ENCODE data around the gene C17orf107.
"Not testable (repeated sequence)": the region's sequence is repeated elsewhere in the genome, so short reads cannot be mapped to it uniquely, and the experiment has no call there.

DNA sequence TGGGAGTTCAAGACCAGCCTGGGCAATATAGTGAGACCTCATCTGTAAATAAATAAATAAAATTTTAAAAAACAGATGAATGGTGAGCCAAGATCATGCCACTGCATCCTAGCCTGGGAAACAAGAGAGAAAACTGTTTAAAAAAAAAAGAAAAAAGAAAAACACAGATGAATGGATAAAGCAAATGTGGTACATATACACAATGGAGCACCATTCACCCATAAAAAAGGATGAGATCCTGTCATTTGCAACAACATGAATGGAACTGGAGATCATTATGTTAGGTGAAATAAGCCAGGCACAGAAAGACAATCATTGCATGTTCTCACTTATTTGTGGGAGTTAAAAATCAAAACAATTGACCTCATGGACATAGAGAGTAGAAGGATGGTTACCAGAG, 7.3 kb downstream of the C17orf107 start:
- TF ChIP-seq, protein P1, sequence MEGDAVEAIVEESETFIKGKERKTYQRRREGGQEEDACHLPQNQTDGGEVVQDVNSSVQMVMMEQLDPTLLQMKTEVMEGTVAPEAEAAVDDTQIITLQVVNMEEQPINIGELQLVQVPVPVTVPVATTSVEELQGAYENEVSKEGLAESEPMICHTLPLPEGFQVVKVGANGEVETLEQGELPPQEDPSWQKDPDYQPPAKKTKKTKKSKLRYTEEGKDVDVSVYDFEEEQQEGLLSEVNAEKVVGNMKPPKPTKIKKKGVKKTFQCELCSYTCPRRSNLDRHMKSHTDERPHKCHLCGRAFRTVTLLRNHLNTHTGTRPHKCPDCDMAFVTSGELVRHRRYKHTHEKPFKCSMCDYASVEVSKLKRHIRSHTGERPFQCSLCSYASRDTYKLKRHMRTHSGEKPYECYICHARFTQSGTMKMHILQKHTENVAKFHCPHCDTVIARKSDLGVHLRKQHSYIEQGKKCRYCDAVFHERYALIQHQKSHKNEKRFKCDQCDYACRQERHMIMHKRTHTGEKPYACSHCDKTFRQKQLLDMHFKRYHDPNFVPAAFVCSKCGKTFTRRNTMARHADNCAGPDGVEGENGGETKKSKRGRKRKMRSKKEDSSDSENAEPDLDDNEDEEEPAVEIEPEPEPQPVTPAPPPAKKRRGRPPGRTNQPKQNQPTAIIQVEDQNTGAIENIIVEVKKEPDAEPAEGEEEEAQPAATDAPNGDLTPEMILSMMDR (optimal IDR thresholded peaks at IDR 0.05 in 1 of 3, IDR thresholded peaks at IDR 0.05 in 1 of 3, conservative IDR thresholded peaks at IDR 0.05 in 1 of 3; ENCODE audit: extremely low read depth in 1 of 3, insufficient read depth in 2 of 3, low read length in 3 of 3) = not testable (repeated sequence)
- not testable (repeated sequence) for TF ChIP-seq EZH2 (IDR thresholded peaks at IDR 0.05; ENCODE audit: low read length)

All from keratinocyte (primary cell).